WTC11 (cell line): ENCODE measurements around the gene MICAL2. TPM values are rescaled to one million over a fixed set of nuclear protein-coding genes. Genes with fewer than 3 reads are reported as not detected.

Experiments
- ATAC-seq: fragments of 200-7000 bp; cut with Tn5 transposase; 2 replicates; pipeline ENCODE4 v1.10.0; 2021; ENCODE audit warnings: mild to moderate bottlenecking, moderate library complexity
- CTCF ChIA-PET: fragments of 300-600 bp; sonication (Branson Sonifier 250); formaldehyde crosslinking; loops from one replicate; lab custom pipeline; 2021; ENCODE audit warnings: antibody characterized with exemption; lab: Charles Lee
- POLR2A ChIA-PET: fragments of 350-600 bp; sonication (Branson Sonifier 250); formaldehyde crosslinking; loops from one replicate; lab custom pipeline; 2021; ENCODE audit warnings: antibody characterized with exemption; lab: Charles Lee
- DNase-seq: peaks from one replicate; pipeline ENCODE4 v3.0.0; 2021; ENCODE audit warnings: low spot score
- H3K27ac Mint-ChIP-seq: 2 replicates; pipeline ENCODE4 v1.8.0; 2021; ENCODE audit warnings: mixed read lengths
- H3K27me3 Mint-ChIP-seq: 2 replicates; pipeline ENCODE4 v1.8.0; 2021; ENCODE audit warnings: low read depth, mild to moderate bottlenecking, moderate library complexity, mixed read lengths
- H3K36me3 Mint-ChIP-seq: 2 replicates; pipeline ENCODE4 v1.8.0; 2021; ENCODE audit warnings: mixed read lengths
- H3K4me1 Mint-ChIP-seq: 2 replicates; pipeline ENCODE4 v1.8.0; 2022; ENCODE audit warnings: mixed read lengths
- H3K4me3 Mint-ChIP-seq: 2 replicates; pipeline ENCODE4 v1.8.0; 2021; ENCODE audit warnings: mild to moderate bottlenecking, moderate library complexity, mixed read lengths
- H3K9me3 Mint-ChIP-seq: 2 replicates; pipeline ENCODE4 v1.8.0; 2021; ENCODE audit warnings: mixed read lengths
- CBFB ChIP-seq: sonication (generic); formaldehyde crosslinking; IDR thresholded peaks from 2 replicates; pipeline ENCODE4 v1.8.1; 2022; ENCODE audit warnings: mild to moderate bottlenecking, low read depth, missing genetic modification reagents
- CREB1 ChIP-seq: sonication (generic); formaldehyde crosslinking; IDR thresholded peaks from 2 replicates; pipeline ENCODE4 v1.8.0; 2023; ENCODE audit warnings: mild to moderate bottlenecking, missing genetic modification reagents
- E2F1 ChIP-seq: sonication (generic); formaldehyde crosslinking; IDR thresholded peaks from 2 replicates; pipeline ENCODE4 v1.8.0; 2022; ENCODE audit warnings: mild to moderate bottlenecking, missing genetic modification reagents
- E2F5 ChIP-seq: sonication (generic); formaldehyde crosslinking; IDR thresholded peaks from 2 replicates; pipeline ENCODE4 v1.8.1; 2022; ENCODE audit warnings: mild to moderate bottlenecking, moderate library complexity, missing genetic modification reagents
- FOXJ3 ChIP-seq: sonication (generic); formaldehyde crosslinking; IDR thresholded peaks from 2 replicates; pipeline ENCODE4 v1.9.0; 2021; ENCODE audit warnings: missing genetic modification reagents, mild to moderate bottlenecking, borderline replicate concordance
- FOXP4 ChIP-seq: sonication (generic); formaldehyde crosslinking; IDR thresholded peaks from 2 replicates; pipeline ENCODE4 v1.8.0; 2022; ENCODE audit warnings: mild to moderate bottlenecking, missing genetic modification reagents
- GRHL2 ChIP-seq: fragments of 250-450 bp; sonication (Bioruptor Pico); IDR thresholded peaks from 2 replicates; pipeline ENCODE4 v1.8.0; 2022; ENCODE audit warnings: mild to moderate bottlenecking, moderate library complexity; ENCODE audit not compliant: insufficient replicate concordance, severe bottlenecking
- GTF2I ChIP-seq: fragments of 250-450 bp; sonication (Bioruptor Pico); conservative IDR thresholded peaks from 2 replicates; pipeline ENCODE4 v1.4.0; 2021; ENCODE audit warnings: mild to moderate bottlenecking
- IRF1 ChIP-seq: sonication (generic); formaldehyde crosslinking; IDR thresholded peaks from 2 replicates; pipeline ENCODE4 v1.8.0; 2023; ENCODE audit warnings: missing genetic modification reagents
- MXD4 ChIP-seq: fragments of 250-450 bp; sonication (Bioruptor Pico); IDR thresholded peaks from 2 replicates; pipeline ENCODE4 v1.8.0; 2021; ENCODE audit warnings: mild to moderate bottlenecking, moderate library complexity, borderline replicate concordance
- NR3C1 ChIP-seq: sonication (generic); formaldehyde crosslinking; conservative IDR thresholded peaks from 2 replicates; pipeline ENCODE4 v1.8.1; 2023; ENCODE audit warnings: low read depth, mild to moderate bottlenecking, missing genetic modification reagents
- RELA ChIP-seq: sonication (generic); formaldehyde crosslinking; IDR thresholded peaks from 2 replicates; pipeline ENCODE4 v1.8.1; 2022; ENCODE audit warnings: missing genetic modification reagents, mild to moderate bottlenecking, borderline replicate concordance
- TCF7 ChIP-seq: sonication (generic); formaldehyde crosslinking; IDR thresholded peaks from 2 replicates; pipeline ENCODE4 v1.8.0; 2022; ENCODE audit warnings: mild to moderate bottlenecking, low read depth, missing genetic modification reagents, moderate library complexity
- TEAD4 ChIP-seq: sonication (generic); formaldehyde crosslinking; IDR thresholded peaks from 2 replicates; pipeline ENCODE4 v1.8.0; 2022; ENCODE audit warnings: mild to moderate bottlenecking, missing genetic modification reagents
- ZNF138 ChIP-seq: sonication (generic); formaldehyde crosslinking; conservative IDR thresholded peaks from 2 replicates; pipeline ENCODE4 v1.8.1; 2022; ENCODE audit warnings: mild to moderate bottlenecking, moderate library complexity, missing genetic modification reagents
- ZNF219 ChIP-seq: sonication (generic); formaldehyde crosslinking; IDR thresholded peaks from 2 replicates; pipeline ENCODE4 v1.8.0; 2023; ENCODE audit warnings: missing genetic modification reagents, mild to moderate bottlenecking, borderline replicate concordance
- ZNF416 ChIP-seq: fragments of 250-450 bp; sonication (Bioruptor Pico); IDR thresholded peaks from 2 replicates; pipeline ENCODE4 v1.9.0; 2021; ENCODE audit warnings: mild to moderate bottlenecking, inconsistent platforms
- total RNA-seq: library from RNA; stranded (reverse); gene quantifications from 3 replicates; pipeline ENCODE4 v1.2.3, GENCODE V29; 2021
- TF ChIP-seq, protein P1 (sequence below): fragments of 200-600 bp; IDR thresholded peaks from 2 replicates; pipeline ENCODE4 v1.8.0; 2022; ENCODE audit warnings: antibody characterized with exemption
- TF ChIP-seq, protein P2 (sequence below): sonication (generic); formaldehyde crosslinking; IDR thresholded peaks from 2 replicates; pipeline ENCODE4 v1.8.1; 2022; ENCODE audit warnings: missing genetic modification reagents, borderline replicate concordance

The MICAL2 gene
- total RNA-seq, 1 experiment from 2014 or later: 3.1 TPM

- ATAC-seq (peak; percentile 63), DNase-seq (no peak)
- TF ChIP-seq TCF7: no peak
- TF ChIP-seq E2F5 (CRISPR knock-in tag): no peak
- no peak for TF ChIP-seq GTF2I (CRISPR knock-in tag)
- no peak for TF ChIP-seq RELA
- no peak for TF ChIP-seq TEAD4 (CRISPR knock-in tag)
- no peak for TF ChIP-seq CBFB
- no peak for TF ChIP-seq GRHL2
- TF ChIP-seq FOXP4 (CRISPR knock-in tag): no peak
- TF ChIP-seq, protein P1, sequence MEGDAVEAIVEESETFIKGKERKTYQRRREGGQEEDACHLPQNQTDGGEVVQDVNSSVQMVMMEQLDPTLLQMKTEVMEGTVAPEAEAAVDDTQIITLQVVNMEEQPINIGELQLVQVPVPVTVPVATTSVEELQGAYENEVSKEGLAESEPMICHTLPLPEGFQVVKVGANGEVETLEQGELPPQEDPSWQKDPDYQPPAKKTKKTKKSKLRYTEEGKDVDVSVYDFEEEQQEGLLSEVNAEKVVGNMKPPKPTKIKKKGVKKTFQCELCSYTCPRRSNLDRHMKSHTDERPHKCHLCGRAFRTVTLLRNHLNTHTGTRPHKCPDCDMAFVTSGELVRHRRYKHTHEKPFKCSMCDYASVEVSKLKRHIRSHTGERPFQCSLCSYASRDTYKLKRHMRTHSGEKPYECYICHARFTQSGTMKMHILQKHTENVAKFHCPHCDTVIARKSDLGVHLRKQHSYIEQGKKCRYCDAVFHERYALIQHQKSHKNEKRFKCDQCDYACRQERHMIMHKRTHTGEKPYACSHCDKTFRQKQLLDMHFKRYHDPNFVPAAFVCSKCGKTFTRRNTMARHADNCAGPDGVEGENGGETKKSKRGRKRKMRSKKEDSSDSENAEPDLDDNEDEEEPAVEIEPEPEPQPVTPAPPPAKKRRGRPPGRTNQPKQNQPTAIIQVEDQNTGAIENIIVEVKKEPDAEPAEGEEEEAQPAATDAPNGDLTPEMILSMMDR: no peak
- TF ChIP-seq IRF1 (CRISPR knock-in tag): no peak
- no peak for TF ChIP-seq FOXJ3 (CRISPR knock-in tag)
- no peak for TF ChIP-seq E2F1 (CRISPR knock-in tag)
- TF ChIP-seq ZNF219: no peak
- TF ChIP-seq CREB1 (CRISPR knock-in tag): no peak
- TF ChIP-seq ZNF138: no peak
- TF ChIP-seq, protein P2, sequence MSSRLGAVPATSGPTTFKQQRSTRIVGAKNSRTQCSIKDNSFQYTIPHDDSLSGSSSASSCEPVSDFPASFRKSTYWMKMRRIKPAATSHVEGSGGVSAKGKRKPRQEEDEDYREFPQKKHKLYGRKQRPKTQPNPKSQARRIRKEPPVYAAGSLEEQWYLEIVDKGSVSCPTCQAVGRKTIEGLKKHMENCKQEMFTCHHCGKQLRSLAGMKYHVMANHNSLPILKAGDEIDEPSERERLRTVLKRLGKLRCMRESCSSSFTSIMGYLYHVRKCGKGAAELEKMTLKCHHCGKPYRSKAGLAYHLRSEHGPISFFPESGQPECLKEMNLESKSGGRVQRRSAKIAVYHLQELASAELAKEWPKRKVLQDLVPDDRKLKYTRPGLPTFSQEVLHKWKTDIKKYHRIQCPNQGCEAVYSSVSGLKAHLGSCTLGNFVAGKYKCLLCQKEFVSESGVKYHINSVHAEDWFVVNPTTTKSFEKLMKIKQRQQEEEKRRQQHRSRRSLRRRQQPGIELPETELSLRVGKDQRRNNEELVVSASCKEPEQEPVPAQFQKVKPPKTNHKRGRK (CRISPR knock-in tag): no peak
- no peak for TF ChIP-seq ZNF416 (CRISPR knock-in tag)
- no peak for TF ChIP-seq MXD4
- no peak for TF ChIP-seq NR3C1
- H3K27me3 Mint-ChIP-seq: no peaks in the 10 kb centered on the region
- ChIA-PET CTCF (no interaction called here), POLR2A (no interaction called here)
- H3K36me3 Mint-ChIP-seq: no peaks in the 10 kb centered on the region
- H3K27ac Mint-ChIP-seq: no peak overlapping the region; the same call in 1 of the 2 replicates
- no peak overlapping the region for H3K4me3 Mint-ChIP-seq
- H3K9me3 Mint-ChIP-seq: no peaks in the 10 kb centered on the region
- H3K4me1 Mint-ChIP-seq: no peaks in the 10 kb centered on the region
These were observed 72.5 kb downstream of the MICAL2 start for GRCh38 chr11:12182676-12183541.
